ENCODE results near the gene YPEL2. TPM values are rescaled to one million over a fixed set of nuclear protein-coding genes. Genes with fewer than 3 reads are reported as not detected.

YPEL2 gene
- total RNA-seq, 1 donor from 2014 or later, result 2.7 TPM

DNA sequence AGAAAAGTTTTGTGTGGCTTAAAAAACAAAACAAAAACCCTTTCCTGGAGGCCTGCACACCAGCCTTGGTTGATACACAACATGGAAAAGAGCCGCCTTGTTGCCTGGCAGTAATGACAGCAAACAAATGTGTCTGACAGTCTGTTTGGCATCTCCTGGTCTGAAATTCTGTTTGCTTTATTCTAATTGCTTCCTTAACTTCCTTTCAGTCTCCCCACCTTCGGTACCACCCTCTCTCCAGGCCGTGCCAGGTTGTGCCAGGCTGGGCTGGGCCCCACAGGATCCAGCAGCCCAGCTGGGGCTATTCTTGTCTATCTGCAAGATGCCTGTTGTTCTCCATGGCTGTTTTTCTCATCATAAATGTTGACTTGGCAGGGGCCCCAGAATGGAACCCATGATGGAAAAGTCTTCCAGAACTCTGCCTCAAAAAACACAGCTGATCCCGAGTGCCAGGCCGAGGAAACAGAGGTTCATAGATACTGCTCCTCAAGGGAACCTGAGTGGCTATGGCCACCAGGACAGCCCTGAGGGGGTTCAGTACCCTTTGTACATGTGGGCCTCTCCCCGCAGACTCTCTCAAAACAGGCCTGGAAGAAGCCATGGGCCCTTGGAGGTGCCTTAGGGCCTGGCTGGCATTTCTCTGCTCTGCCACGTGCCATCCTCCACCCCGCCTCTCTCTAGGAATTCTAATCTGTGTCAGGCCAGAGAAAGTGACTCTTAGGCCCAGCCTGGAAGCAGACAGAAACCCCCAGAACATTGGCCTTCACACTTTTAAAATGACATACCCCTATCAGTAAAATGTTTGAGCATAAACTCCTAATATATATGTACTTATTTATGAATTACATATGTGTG lies 50.5 kb downstream of the YPEL2 start:
- no peaks in the 10 kb centered on the region for H3K27me3 Mint-ChIP-seq (ENCODE audit: low read depth)
- H3K9me3 Mint-ChIP-seq, result no peaks in the 10 kb centered on the region
- TF ChIP-seq, protein P1, sequence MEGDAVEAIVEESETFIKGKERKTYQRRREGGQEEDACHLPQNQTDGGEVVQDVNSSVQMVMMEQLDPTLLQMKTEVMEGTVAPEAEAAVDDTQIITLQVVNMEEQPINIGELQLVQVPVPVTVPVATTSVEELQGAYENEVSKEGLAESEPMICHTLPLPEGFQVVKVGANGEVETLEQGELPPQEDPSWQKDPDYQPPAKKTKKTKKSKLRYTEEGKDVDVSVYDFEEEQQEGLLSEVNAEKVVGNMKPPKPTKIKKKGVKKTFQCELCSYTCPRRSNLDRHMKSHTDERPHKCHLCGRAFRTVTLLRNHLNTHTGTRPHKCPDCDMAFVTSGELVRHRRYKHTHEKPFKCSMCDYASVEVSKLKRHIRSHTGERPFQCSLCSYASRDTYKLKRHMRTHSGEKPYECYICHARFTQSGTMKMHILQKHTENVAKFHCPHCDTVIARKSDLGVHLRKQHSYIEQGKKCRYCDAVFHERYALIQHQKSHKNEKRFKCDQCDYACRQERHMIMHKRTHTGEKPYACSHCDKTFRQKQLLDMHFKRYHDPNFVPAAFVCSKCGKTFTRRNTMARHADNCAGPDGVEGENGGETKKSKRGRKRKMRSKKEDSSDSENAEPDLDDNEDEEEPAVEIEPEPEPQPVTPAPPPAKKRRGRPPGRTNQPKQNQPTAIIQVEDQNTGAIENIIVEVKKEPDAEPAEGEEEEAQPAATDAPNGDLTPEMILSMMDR (conservative IDR thresholded peaks at IDR 0.05), result no peak
- H3K4me1 Mint-ChIP-seq, result peaks cover 6% of the 10 kb centered on the region
- H3K36me3 Mint-ChIP-seq (ENCODE audit: low read depth), result no peaks in the 10 kb centered on the region
- H3K27ac Mint-ChIP-seq (ENCODE audit: unreplicated experiment), result no peak overlapping the region
- DNase-seq (ENCODE audit: low read depth, low spot score), result no peak
- H3K4me3 Mint-ChIP-seq, result no peak overlapping the region

DNA sequence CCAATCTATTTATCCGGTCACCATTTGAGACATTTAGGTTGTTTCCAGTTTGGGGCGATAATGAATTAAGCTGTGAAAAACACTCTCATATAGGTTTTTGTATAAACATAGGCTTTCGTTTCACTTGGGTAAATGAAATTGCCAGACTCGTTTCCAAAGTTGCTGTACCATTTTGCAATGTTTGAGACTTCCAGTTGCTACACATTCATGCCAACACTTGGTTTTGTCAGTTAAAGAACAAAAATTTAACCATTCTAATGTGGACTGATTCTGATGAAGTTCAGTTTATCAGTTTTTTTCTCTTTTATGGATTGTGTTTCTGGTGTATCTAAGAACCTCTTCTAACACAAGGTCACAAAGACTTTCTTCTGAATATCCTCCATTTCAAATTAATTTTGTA lies 52.4 kb downstream of the YPEL2 start:
- no peaks in the 10 kb centered on the region for H3K9me3 Mint-ChIP-seq
- H3K27me3 Mint-ChIP-seq (ENCODE audit: low read depth), result no peaks in the 10 kb centered on the region
- H3K4me3 Mint-ChIP-seq, result no peak overlapping the region

DNA sequence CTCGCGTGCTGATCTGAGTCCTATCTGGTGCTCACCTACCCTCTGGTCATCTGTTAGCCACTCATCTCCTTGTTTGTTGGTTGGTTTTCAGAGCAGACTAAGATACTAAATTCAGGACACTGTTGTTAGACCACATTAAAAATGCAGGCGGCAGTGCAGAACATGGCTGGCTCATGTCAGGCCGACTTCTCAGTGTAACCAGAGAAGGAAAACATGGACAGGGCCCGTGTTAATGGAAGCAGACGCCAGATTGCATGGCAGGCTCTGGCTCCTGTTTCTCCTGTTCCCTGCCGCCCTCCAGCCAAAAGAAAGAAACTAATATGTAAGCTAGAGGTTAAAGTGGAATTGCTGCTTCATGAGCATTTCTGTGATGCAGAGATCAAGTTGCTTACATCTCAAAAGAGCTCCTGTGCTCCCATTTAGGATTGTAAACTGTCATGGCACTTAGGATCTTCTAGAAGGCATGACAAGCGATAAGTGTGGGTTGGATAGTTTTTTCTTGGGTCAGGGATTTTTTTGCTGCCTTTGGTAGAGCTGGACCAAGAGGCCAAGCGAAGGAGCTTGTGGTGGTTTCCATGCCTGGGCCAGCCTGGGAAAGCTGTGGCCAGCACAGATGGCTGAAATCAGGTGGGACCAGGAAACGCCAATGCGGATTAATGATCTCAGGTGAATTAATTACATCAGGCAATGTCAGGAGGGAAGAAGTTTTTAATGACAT lies 56.1 kb downstream of the YPEL2 start:
- TF ChIP-seq, protein P1 (conservative IDR thresholded peaks at IDR 0.05), result no peak
- Mint-ChIP-seq H3K4me1 (no peaks in the 10 kb centered on the region), H3K27ac (ENCODE audit: unreplicated experiment) (no peak overlapping the region), H3K9me3 (no peaks in the 10 kb centered on the region), H3K36me3 (ENCODE audit: low read depth) (no peaks in the 10 kb centered on the region), H3K4me3 (no peak overlapping the region), H3K27me3 (ENCODE audit: low read depth) (no peaks in the 10 kb centered on the region)
- no peak for DNase-seq (ENCODE audit: low read depth, low spot score)

More for the DNA sequence above, 52.4 kb downstream of the YPEL2 start:
- H3K4me1 Mint-ChIP-seq, result peaks cover under 1% of the 10 kb centered on the region
- DNase-seq (ENCODE audit: low read depth, low spot score), result no peak
- H3K27ac Mint-ChIP-seq (ENCODE audit: unreplicated experiment), result no peak overlapping the region
- no peaks in the 10 kb centered on the region for H3K36me3 Mint-ChIP-seq (ENCODE audit: low read depth)
- TF ChIP-seq, protein P1 (conservative IDR thresholded peaks at IDR 0.05), result no peak

DNA sequence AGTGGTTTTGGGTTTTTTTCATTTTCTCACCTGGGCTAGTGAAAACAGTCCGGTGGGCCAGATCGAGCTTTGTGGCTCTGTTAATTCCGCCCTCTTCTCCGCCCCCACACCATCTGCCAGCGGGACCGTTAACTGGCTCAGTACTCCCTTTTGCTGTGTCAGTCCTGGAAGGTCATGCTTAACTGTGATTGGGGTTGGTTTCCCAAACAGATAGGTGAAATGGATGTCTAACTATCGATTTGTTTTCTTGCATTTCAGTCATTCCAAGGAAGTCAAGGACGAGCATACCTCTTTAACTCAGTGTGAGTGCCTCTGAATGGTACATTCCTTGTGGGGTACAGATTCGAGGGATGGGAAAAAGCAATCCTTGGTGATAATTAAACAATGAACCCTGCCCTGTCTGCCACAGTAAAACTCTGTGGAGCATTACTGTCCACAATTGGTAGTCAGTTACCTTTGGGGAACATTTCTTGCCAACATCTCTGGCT lies 56.7 kb downstream of the YPEL2 start:
- Mint-ChIP-seq H3K27ac (ENCODE audit: unreplicated experiment) (no peak overlapping the region), H3K9me3 (no peaks in the 10 kb centered on the region), H3K4me3 (no peak overlapping the region), H3K36me3 (ENCODE audit: low read depth) (no peaks in the 10 kb centered on the region), H3K27me3 (ENCODE audit: low read depth) (no peaks in the 10 kb centered on the region), H3K4me1 (no peaks in the 10 kb centered on the region)
- no peak for DNase-seq (ENCODE audit: low read depth, low spot score)
- TF ChIP-seq, protein P1 (conservative IDR thresholded peaks at IDR 0.05), result no peak

DNA sequence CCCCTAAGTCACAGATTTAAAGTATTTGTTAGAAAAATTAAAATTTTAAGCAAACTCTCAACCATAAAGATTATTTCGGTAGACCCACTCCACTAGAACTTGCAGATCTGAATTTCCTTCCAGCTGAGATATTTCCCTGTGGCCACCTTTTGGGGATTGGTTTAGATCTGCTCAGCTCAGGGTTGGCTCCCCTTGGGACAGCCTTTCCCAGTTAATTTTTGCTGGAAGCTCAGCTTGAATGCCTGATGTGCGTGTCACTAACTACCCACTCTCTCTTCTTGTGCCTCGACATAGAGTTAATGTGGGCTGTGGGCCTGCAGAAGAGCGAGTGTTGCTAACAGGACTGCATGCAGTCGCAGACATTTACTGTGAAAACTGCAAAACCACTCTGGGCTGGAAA lies 57.6 kb downstream of the YPEL2 start:
- H3K36me3 Mint-ChIP-seq (ENCODE audit: low read depth), result no peaks in the 10 kb centered on the region
- DNase-seq (ENCODE audit: low read depth, low spot score), result no peak
- H3K4me3 Mint-ChIP-seq, result no peak overlapping the region
- TF ChIP-seq, protein P1 (conservative IDR thresholded peaks at IDR 0.05), result no peak
- H3K27me3 Mint-ChIP-seq (ENCODE audit: low read depth), result no peaks in the 10 kb centered on the region
- no peaks in the 10 kb centered on the region for H3K4me1 Mint-ChIP-seq
- H3K9me3 Mint-ChIP-seq, result no peaks in the 10 kb centered on the region
- H3K27ac Mint-ChIP-seq (ENCODE audit: unreplicated experiment), result peak overlapping the region; percentile 81
